ENCODE results near the gene C19orf12.

C19orf12 gene

GRCh38 chr19:29748996-29749849, 34.2 kb upstream of the C19orf12 start:
- Mint-ChIP-seq H3K4me3 (no peak overlapping the region), H3K27ac (no peak overlapping the region), H3K9me3 (no peaks in the 10 kb centered on the region), H3K27me3 (peaks cover 11% of the 10 kb centered on the region), H3K4me1 (no peaks in the 10 kb centered on the region), H3K36me3 (no peaks in the 10 kb centered on the region)
- DNase-seq (ENCODE audit: low spot score in 2 of 2) (no peak), ATAC-seq (ENCODE audit: low read depth) (no peak)

- no peak for DNase-seq (ENCODE audit: low spot score in 2 of 2)
- Mint-ChIP-seq H3K27ac (no peak overlapping the region), H3K4me1 (no peaks in the 10 kb centered on the region), H3K4me3 (no peak overlapping the region), H3K27me3 (peaks cover 11% of the 10 kb centered on the region), H3K9me3 (no peaks in the 10 kb centered on the region), H3K36me3 (no peaks in the 10 kb centered on the region)
- ATAC-seq (ENCODE audit: low read depth): no peak
These were observed 30.2 kb upstream of the C19orf12 start for GRCh38 chr19:29745253-29745652.

GRCh38 chr19:29743681-29744080, 28.6 kb upstream of the C19orf12 start:
- no peaks in the 10 kb centered on the region for H3K36me3 Mint-ChIP-seq
- H3K4me3 Mint-ChIP-seq: no peak overlapping the region
- no peak overlapping the region for H3K27ac Mint-ChIP-seq
- no peak for DNase-seq (ENCODE audit: low spot score in 2 of 2)
- no peaks in the 10 kb centered on the region for H3K9me3 Mint-ChIP-seq
- no peaks in the 10 kb centered on the region for H3K4me1 Mint-ChIP-seq
- peaks cover 12% of the 10 kb centered on the region for H3K27me3 Mint-ChIP-seq
- ATAC-seq (ENCODE audit: low read depth): no peak

GRCh38 chr19:29741776-29742175, 26.7 kb upstream of the C19orf12 start:
- no peak for DNase-seq (ENCODE audit: low spot score in 2 of 2)
- Mint-ChIP-seq H3K9me3 (no peaks in the 10 kb centered on the region), H3K4me3 (no peak overlapping the region), H3K36me3 (no peaks in the 10 kb centered on the region), H3K27ac (no peak overlapping the region), H3K27me3 (peaks cover 14% of the 10 kb centered on the region), H3K4me1 (no peaks in the 10 kb centered on the region)
- no peak for ATAC-seq (ENCODE audit: low read depth)

- Mint-ChIP-seq H3K27ac (no peak overlapping the region), H3K9me3 (no peaks in the 10 kb centered on the region), H3K4me3 (no peak overlapping the region), H3K36me3 (no peaks in the 10 kb centered on the region), H3K27me3 (peaks cover 14% of the 10 kb centered on the region), H3K4me1 (no peaks in the 10 kb centered on the region)
- DNase-seq (ENCODE audit: low spot score in 2 of 2) (no peak), ATAC-seq (ENCODE audit: low read depth) (no peak)
These were observed 26.2 kb upstream of the C19orf12 start for GRCh38 chr19:29741226-29741625.

GRCh38 chr19:29737461-29738000, 22.5 kb upstream of the C19orf12 start:
- Mint-ChIP-seq H3K27me3 (peaks cover 13% of the 10 kb centered on the region), H3K4me3 (no peak overlapping the region), H3K27ac (no peak overlapping the region), H3K4me1 (no peaks in the 10 kb centered on the region), H3K9me3 (no peaks in the 10 kb centered on the region), H3K36me3 (no peaks in the 10 kb centered on the region)
- DNase-seq (ENCODE audit: low spot score in 2 of 2) (no peak), ATAC-seq (ENCODE audit: low read depth) (no peak)

- H3K27ac Mint-ChIP-seq: no peak overlapping the region
- ATAC-seq (ENCODE audit: low read depth) (no peak), DNase-seq (ENCODE audit: low spot score in 2 of 2) (no peak)
- H3K4me1 Mint-ChIP-seq: no peaks in the 10 kb centered on the region
- peaks cover 12% of the 10 kb centered on the region for H3K27me3 Mint-ChIP-seq
- H3K4me3 Mint-ChIP-seq: no peak overlapping the region
- H3K9me3 Mint-ChIP-seq: no peaks in the 10 kb centered on the region
- no peaks in the 10 kb centered on the region for H3K36me3 Mint-ChIP-seq
These were observed 20.8 kb upstream of the C19orf12 start for GRCh38 chr19:29735829-29736228.

- H3K9me3 Mint-ChIP-seq: no peaks in the 10 kb centered on the region
- peaks cover 12% of the 10 kb centered on the region for H3K27me3 Mint-ChIP-seq
- no peak for ATAC-seq (ENCODE audit: low read depth)
- no peak for DNase-seq (ENCODE audit: low spot score in 2 of 2)
- no peaks in the 10 kb centered on the region for H3K4me1 Mint-ChIP-seq
- H3K4me3 Mint-ChIP-seq: no peak overlapping the region
- no peaks in the 10 kb centered on the region for H3K36me3 Mint-ChIP-seq
- no peak overlapping the region for H3K27ac Mint-ChIP-seq
These were observed 16.3 kb upstream of the C19orf12 start for GRCh38 chr19:29731331-29731850.

- H3K27me3 Mint-ChIP-seq: peaks cover 20% of the 10 kb centered on the region
- no peaks in the 10 kb centered on the region for H3K9me3 Mint-ChIP-seq
- no peak for ATAC-seq (ENCODE audit: low read depth)
- H3K4me3 Mint-ChIP-seq: no peak overlapping the region
- no peaks in the 10 kb centered on the region for H3K36me3 Mint-ChIP-seq
- no peak overlapping the region for H3K27ac Mint-ChIP-seq
- H3K4me1 Mint-ChIP-seq: no peaks in the 10 kb centered on the region
- no peak for DNase-seq (ENCODE audit: low spot score in 2 of 2)
These were observed 12.8 kb upstream of the C19orf12 start for GRCh38 chr19:29727906-29728305.

- DNase-seq (ENCODE audit: low spot score in 2 of 2) (no peak), ATAC-seq (ENCODE audit: low read depth) (no peak)
- no peak overlapping the region for H3K4me3 Mint-ChIP-seq
- H3K9me3 Mint-ChIP-seq: no peaks in the 10 kb centered on the region
- peaks cover 19% of the 10 kb centered on the region for H3K27me3 Mint-ChIP-seq
- H3K36me3 Mint-ChIP-seq: no peaks in the 10 kb centered on the region
- no peak overlapping the region for H3K27ac Mint-ChIP-seq
- no peaks in the 10 kb centered on the region for H3K4me1 Mint-ChIP-seq
These were observed 9.7 kb upstream of the C19orf12 start for GRCh38 chr19:29724746-29725145.

GRCh38 chr19:29724102-29724641, 9.1 kb upstream of the C19orf12 start:
- DNase-seq (ENCODE audit: low spot score in 2 of 2): no peak
- H3K36me3 Mint-ChIP-seq: no peaks in the 10 kb centered on the region
- H3K4me3 Mint-ChIP-seq: no peak overlapping the region
- no peaks in the 10 kb centered on the region for H3K9me3 Mint-ChIP-seq
- peak; percentile 38 for ATAC-seq (ENCODE audit: low read depth)
- no peaks in the 10 kb centered on the region for H3K4me1 Mint-ChIP-seq
- no peak overlapping the region for H3K27ac Mint-ChIP-seq
- peaks cover 16% of the 10 kb centered on the region for H3K27me3 Mint-ChIP-seq

- DNase-seq (ENCODE audit: low spot score in 2 of 2) (no peak), ATAC-seq (ENCODE audit: low read depth) (no peak)
- no peaks in the 10 kb centered on the region for H3K9me3 Mint-ChIP-seq
- H3K27me3 Mint-ChIP-seq: no peaks in the 10 kb centered on the region
- H3K27ac Mint-ChIP-seq: no peak overlapping the region
- peaks cover 24% of the 10 kb centered on the region for H3K4me1 Mint-ChIP-seq
- H3K4me3 Mint-ChIP-seq: peak overlapping the region; percentile 5
- H3K36me3 Mint-ChIP-seq: no peaks in the 10 kb centered on the region
These were observed 2.0 kb upstream of the C19orf12 start for GRCh38 chr19:29717051-29717450.

GRCh38 chr19:29715701-29716581, 880 bp upstream of the C19orf12 start:
- Mint-ChIP-seq H3K36me3 (no peaks in the 10 kb centered on the region), H3K4me3 (peak overlapping the region; percentile 92), H3K27ac (peak overlapping the region; percentile 95), H3K9me3 (no peaks in the 10 kb centered on the region), H3K27me3 (no peaks in the 10 kb centered on the region), H3K4me1 (peaks cover 28% of the 10 kb centered on the region)
- ATAC-seq (ENCODE audit: low read depth) (peak; percentile 2), DNase-seq (ENCODE audit: low spot score in 2 of 2) (no peak)

Data from memory B cell (primary cell).